GM23338 (cell line): Measurements from ENCODE around the gene PTX3. TPM values are rescaled to one million over a fixed set of nuclear protein-coding genes. Genes with fewer than 3 reads are reported as not detected.

Source experiments
- ATAC-seq: fragments of 200-7000 bp; cut with Tn5 transposase; 3 replicates; pipeline ENCODE4 v1.9.1; 2020
- DNase-seq: peaks from one replicate; pipeline ENCODE4 v3.0.0-alpha.2; 2015; ENCODE audit warnings: low spot score
- H2AFZ ChIP-seq: fragments of 200-600 bp; sonication (generic); 2 replicates; pipeline ENCODE4 v1.8.0; 2016; ENCODE audit warnings: antibody characterized with exemption, mild to moderate bottlenecking, moderate library complexity
- H3F3A ChIP-seq: fragments of 200-600 bp; sonication (generic); replicated peaks from 2 replicates; pipeline ENCODE4 v1.8.0; 2017; ENCODE audit warnings: antibody characterized with exemption, mixed run types, low read depth
- H3K27ac ChIP-seq: fragments of 200-600 bp; sonication (generic); 2 replicates; pipeline ENCODE4 v1.6.1; 2016; ENCODE audit warnings: low read depth
- H3K27me3 ChIP-seq: fragments of 200-600 bp; sonication (generic); 2 replicates; pipeline ENCODE4 v1.8.0; 2016; ENCODE audit warnings: mild to moderate bottlenecking, mixed run types, moderate library complexity; ENCODE audit not compliant: insufficient read depth
- H3K36me3 ChIP-seq: fragments of 200-600 bp; sonication (generic); 2 replicates; pipeline ENCODE4 v1.8.0; 2016; ENCODE audit warnings: mild to moderate bottlenecking; ENCODE audit not compliant: insufficient read depth
- H3K4me1 ChIP-seq: fragments of 200-600 bp; sonication (generic); 2 replicates; pipeline ENCODE4 v1.8.0; 2016; ENCODE audit warnings: mild to moderate bottlenecking, moderate library complexity; ENCODE audit not compliant: insufficient read depth
- H3K4me2 ChIP-seq: fragments of 200-600 bp; sonication (generic); 2 replicates; pipeline ENCODE4 v1.7.1; 2017; ENCODE audit warnings: mixed run types
- H3K4me3 ChIP-seq: fragments of 200-600 bp; sonication (generic); 2 replicates; pipeline ENCODE4 v1.6.1; 2016; ENCODE audit warnings: mixed run types
- H3K79me2 ChIP-seq: fragments of 200-600 bp; sonication (generic); replicated peaks from 2 replicates; pipeline ENCODE4 v1.8.0; 2017; ENCODE audit warnings: mild to moderate bottlenecking; ENCODE audit not compliant: insufficient read depth
- H3K9me2 ChIP-seq: fragments of 200-600 bp; sonication (generic); 2 replicates; pipeline ENCODE4 v1.8.0; 2017; ENCODE audit not compliant: insufficient read depth
- H4K20me1 ChIP-seq: fragments of 200-600 bp; sonication (generic); replicated peaks from 2 replicates; pipeline ENCODE4 v1.8.0; 2017; ENCODE audit warnings: mild to moderate bottlenecking; ENCODE audit not compliant: insufficient read depth
- H3K27ac Mint-ChIP-seq: 2 replicates; pipeline ENCODE4 v1.8.0; 2020; ENCODE audit warnings: inconsistent platforms, mild to moderate bottlenecking, moderate library complexity, mixed read lengths
- H3K27me3 Mint-ChIP-seq: 3 replicates; pipeline ENCODE4 v1.8.0; 2022; ENCODE audit warnings: low read depth, mild to moderate bottlenecking, moderate library complexity, mixed read lengths, inconsistent platforms; ENCODE audit not compliant: insufficient read depth, poor library complexity
- H3K36me3 Mint-ChIP-seq: 3 replicates; pipeline ENCODE4 v1.8.0; 2021; ENCODE audit warnings: low read depth, mild to moderate bottlenecking, inconsistent platforms, moderate library complexity, mixed read lengths
- H3K4me1 Mint-ChIP-seq: 3 replicates; pipeline ENCODE4 v1.8.0; 2020; ENCODE audit warnings: mild to moderate bottlenecking, inconsistent platforms, mixed read lengths
- H3K4me3 Mint-ChIP-seq: 3 replicates; pipeline ENCODE4 v1.8.0; 2021; ENCODE audit warnings: moderate library complexity, mild to moderate bottlenecking, inconsistent platforms, mixed read lengths
- H3K9me3 Mint-ChIP-seq: 3 replicates; pipeline ENCODE4 v1.8.0; 2020; ENCODE audit warnings: moderate library complexity, mild to moderate bottlenecking, inconsistent platforms, mixed read lengths
- EZH2phosphoT487 ChIP-seq: fragments of 200-600 bp; sonication (generic); IDR thresholded peaks from one replicate; pipeline ENCODE4 v1.8.1; 2018; ENCODE audit warnings: antibody characterized with exemption; ENCODE audit not compliant: unreplicated experiment
- NANOG ChIP-seq: IDR thresholded peaks from 2 replicates; pipeline ENCODE4 v1.6.1; 2016; ENCODE audit warnings: antibody characterized with exemption, borderline replicate concordance
- STAT1 ChIP-seq: IDR thresholded peaks from one replicate; pipeline ENCODE4 v1.6.1; 2016; ENCODE audit warnings: antibody characterized with exemption; ENCODE audit not compliant: unreplicated experiment
- ZNF331 ChIP-seq: fragments of 250-450 bp; sonication (Bioruptor Pico); IDR thresholded peaks from 2 replicates; pipeline ENCODE4 v1.5.0; 2020; ENCODE audit warnings: low read depth, mild to moderate bottlenecking, moderate library complexity
- polyA plus RNA-seq: library from polyadenylated mRNA; unstranded; fragments of >200 nt; fragmentation: Nextera tagmentation; extraction: Ambion mirVana; gene quantifications from 2 replicates; pipeline ENCODE4 v1.2.1, GENCODE V29; 2016
- total RNA-seq: library from RNA; depleted of rRNA; stranded (reverse); fragments of >200 nt; shearing (Covaris generic); gene quantifications from 2 replicates; pipeline ENCODE4 v1.2.3, GENCODE V29; 2014
- TF ChIP-seq, protein P1 (sequence below): IDR thresholded peaks from one replicate; pipeline ENCODE4 v1.6.1; 2018; ENCODE audit warnings: antibody characterized with exemption; ENCODE audit not compliant: unreplicated experiment

The PTX3 gene
- total and polyA plus RNA-seq, 2 experiments from 2014 or later, result 1.2 to 2.4 TPM

- TF ChIP-seq, protein P1, sequence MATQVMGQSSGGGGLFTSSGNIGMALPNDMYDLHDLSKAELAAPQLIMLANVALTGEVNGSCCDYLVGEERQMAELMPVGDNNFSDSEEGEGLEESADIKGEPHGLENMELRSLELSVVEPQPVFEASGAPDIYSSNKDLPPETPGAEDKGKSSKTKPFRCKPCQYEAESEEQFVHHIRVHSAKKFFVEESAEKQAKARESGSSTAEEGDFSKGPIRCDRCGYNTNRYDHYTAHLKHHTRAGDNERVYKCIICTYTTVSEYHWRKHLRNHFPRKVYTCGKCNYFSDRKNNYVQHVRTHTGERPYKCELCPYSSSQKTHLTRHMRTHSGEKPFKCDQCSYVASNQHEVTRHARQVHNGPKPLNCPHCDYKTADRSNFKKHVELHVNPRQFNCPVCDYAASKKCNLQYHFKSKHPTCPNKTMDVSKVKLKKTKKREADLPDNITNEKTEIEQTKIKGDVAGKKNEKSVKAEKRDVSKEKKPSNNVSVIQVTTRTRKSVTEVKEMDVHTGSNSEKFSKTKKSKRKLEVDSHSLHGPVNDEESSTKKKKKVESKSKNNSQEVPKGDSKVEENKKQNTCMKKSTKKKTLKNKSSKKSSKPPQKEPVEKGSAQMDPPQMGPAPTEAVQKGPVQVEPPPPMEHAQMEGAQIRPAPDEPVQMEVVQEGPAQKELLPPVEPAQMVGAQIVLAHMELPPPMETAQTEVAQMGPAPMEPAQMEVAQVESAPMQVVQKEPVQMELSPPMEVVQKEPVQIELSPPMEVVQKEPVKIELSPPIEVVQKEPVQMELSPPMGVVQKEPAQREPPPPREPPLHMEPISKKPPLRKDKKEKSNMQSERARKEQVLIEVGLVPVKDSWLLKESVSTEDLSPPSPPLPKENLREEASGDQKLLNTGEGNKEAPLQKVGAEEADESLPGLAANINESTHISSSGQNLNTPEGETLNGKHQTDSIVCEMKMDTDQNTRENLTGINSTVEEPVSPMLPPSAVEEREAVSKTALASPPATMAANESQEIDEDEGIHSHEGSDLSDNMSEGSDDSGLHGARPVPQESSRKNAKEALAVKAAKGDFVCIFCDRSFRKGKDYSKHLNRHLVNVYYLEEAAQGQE, result no peak
- TF ChIP-seq STAT1 (no peak), ZNF331 (no peak), NANOG (no peak)
Measured at GRCh38 chr3:157390713-157391515, 45.7 kb upstream of the PTX3 start (continued).

DNA sequence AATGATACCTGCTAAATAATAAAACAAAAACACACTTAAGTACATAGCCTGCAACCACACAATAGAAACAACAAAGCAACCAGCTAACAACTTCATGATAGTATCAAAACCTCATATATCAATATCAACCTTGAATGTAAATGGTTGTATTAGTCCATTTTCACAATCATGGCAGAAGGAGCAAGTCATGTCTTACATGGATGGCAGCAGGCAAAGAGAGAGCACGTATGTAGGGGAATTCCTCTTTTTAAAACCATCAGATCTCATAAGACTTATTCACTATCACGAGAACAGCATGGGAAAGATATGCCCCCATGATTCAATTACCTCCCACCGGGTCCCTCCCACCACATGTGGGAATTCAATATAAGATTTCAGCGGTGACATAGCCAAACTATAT is 44.5 kb upstream of the PTX3 start:
- DNase-seq (no peak), ATAC-seq (no peak)
- H3K27ac Mint-ChIP-seq, result no peak overlapping the region
- TF ChIP-seq EZH2phosphoT487 (no peak), STAT1 (no peak)
- H3K4me1 Mint-ChIP-seq, result no peaks in the 10 kb centered on the region
- Histone ChIP-seq H3K36me3 (no peaks in the 10 kb centered on the region), H4K20me1 (no peaks in the 10 kb centered on the region), H3K27me3 (no peaks in the 10 kb centered on the region), H3K27ac (no peak overlapping the region), H2AFZ (no peak overlapping the region), H3K4me1 (no peaks in the 10 kb centered on the region), H3K4me2 (no peak overlapping the region), H3K79me2 (no peaks in the 10 kb centered on the region), H3K9me2 (0 out of 2 replicates have a peak, but pooled peaks cover 3% of the 10 kb centered on the region), H3F3A (no peaks in the 10 kb centered on the region), H3K4me3 (no peak overlapping the region)
- H3K9me3 Mint-ChIP-seq, result no peaks in the 10 kb centered on the region
- no peak overlapping the region for H3K4me3 Mint-ChIP-seq
- peaks cover 2% of the 10 kb centered on the region for H3K27me3 Mint-ChIP-seq
- no peaks in the 10 kb centered on the region for H3K36me3 Mint-ChIP-seq

DNA sequence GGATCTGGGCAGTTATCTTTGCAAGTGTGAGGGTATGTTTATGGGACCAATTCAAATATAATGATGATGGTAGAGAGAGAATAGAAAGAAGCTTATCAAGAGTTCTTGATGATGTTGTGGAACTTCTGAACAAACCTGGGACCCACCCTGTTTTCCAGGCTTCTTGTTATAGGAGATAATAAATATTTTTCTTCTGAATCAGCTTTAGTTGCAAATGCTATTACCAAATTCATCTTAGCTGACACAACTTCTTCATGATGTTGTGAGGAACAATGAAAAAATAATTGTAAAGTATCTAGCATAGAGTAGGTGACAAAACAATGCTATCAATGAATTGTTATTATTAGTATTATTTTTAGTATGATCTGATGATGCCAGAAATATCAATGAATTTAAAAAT is 43.5 kb upstream of the PTX3 start:
- Mint-ChIP-seq H3K27me3 (peaks cover 2% of the 10 kb centered on the region), H3K4me1 (no peaks in the 10 kb centered on the region), H3K27ac (no peak overlapping the region), H3K9me3 (no peaks in the 10 kb centered on the region), H3K4me3 (no peak overlapping the region), H3K36me3 (no peaks in the 10 kb centered on the region)
- no peak overlapping the region for H3K27ac ChIP-seq
- no peak overlapping the region for H3K4me3 ChIP-seq
- no peaks in the 10 kb centered on the region for H3K36me3 ChIP-seq
- no peaks in the 10 kb centered on the region for H3F3A ChIP-seq
- H3K9me2 ChIP-seq, result 0 out of 2 replicates have a peak, but pooled peaks cover 3% of the 10 kb centered on the region
- H3K79me2 ChIP-seq, result no peaks in the 10 kb centered on the region
- no peaks in the 10 kb centered on the region for H4K20me1 ChIP-seq
- no peak overlapping the region for H2AFZ ChIP-seq
- TF ChIP-seq NANOG, result no peak
- no peak for TF ChIP-seq EZH2phosphoT487
- no peak for TF ChIP-seq STAT1
- H3K4me2 ChIP-seq, result no peak overlapping the region
- H3K27me3 ChIP-seq, result no peaks in the 10 kb centered on the region
- DNase-seq (no peak), ATAC-seq (no peak)
- no peaks in the 10 kb centered on the region for H3K4me1 ChIP-seq
